ENCODE data around the gene LDLRAD4.

The LDLRAD4 gene

GRCh38 chr18:13218368-13218991 lies at the start of gene LDLRAD4:
Gene LDLRAD4 (plus strand): TSS chr18:13218760.
- peak; percentile 17 for DNase-seq

GRCh38 chr18:13173578-13174145 lies 44.9 kb upstream of the LDLRAD4 start:
- no peak for DNase-seq

- no peak for DNase-seq
These were observed 43.3 kb upstream of the LDLRAD4 start for GRCh38 chr18:13175266-13175665.

GRCh38 chr18:13175754-13176210 lies 42.8 kb upstream of the LDLRAD4 start:
- DNase-seq: no peak

DNA sequence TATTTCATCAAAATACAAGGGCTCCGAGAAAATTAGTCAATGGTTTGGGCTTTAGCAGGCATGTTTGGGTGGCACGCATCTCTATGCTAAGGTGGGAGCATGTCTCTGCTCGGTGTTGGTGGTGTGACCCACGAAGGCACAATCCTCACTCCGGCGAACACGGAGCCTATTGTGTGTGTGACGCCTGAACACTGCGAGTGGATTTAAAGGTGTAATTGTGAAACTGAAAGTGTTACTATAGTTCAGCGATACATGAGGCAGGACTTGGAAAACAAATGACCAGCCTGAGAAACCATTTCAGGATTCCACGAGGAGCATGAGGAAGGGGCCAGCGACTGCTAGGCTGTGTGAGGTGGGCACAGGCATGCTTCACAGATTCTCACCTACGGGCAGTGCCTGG lies 41.7 kb upstream of the LDLRAD4 start:
- DNase-seq: no peak

- DNase-seq: no peak
These were observed 40.4 kb upstream of the LDLRAD4 start for GRCh38 chr18:13178197-13178596.

DNA sequence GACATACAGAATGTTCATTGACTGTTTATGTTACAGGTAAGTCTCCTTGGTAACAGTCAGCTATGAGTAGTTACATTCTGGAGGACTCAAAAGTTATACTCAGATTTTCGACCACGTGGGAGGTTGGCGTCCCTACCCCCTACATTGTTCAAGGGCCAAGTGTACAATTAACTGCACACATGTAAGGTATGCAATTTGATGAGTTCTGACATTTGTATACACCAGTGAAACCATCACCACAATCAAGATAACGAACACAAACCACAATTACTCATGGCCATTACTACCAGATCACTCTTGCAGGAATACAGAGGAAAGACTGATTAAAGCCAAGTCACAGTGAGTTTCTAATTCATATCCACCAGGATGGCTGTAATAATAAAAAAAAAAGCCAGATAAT lies 39.6 kb upstream of the LDLRAD4 start:
- DNase-seq: no peak

- DNase-seq: no peak
These were observed 38.9 kb upstream of the LDLRAD4 start for GRCh38 chr18:13179566-13180113.

GRCh38 chr18:13180614-13181375 lies 37.8 kb upstream of the LDLRAD4 start:
- DNase-seq: no peak

- no peak for DNase-seq
These were observed 36.8 kb upstream of the LDLRAD4 start for GRCh38 chr18:13181765-13182164.

- no peak for DNase-seq
These were observed 35.2 kb upstream of the LDLRAD4 start for GRCh38 chr18:13183359-13183758.

DNA sequence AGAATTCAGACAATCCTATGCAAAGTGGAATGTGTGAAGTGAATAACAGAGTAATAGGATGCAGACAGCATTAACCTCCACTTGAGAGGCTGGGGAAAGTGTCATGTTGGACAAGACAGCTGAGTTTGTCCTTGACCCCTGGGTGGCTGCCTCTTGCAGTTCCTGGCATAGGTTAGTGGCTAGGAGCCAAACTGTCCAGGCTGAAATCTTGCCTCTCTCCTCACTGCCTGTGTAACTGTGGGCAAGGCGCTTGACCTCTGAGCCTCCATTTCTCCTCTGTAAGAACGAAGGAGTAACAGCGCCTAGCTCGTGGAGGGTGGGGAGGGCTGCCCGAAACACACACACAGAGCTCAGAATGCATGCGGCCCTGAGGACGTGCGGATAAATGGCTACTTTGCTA lies 34.8 kb upstream of the LDLRAD4 start:
- DNase-seq: no peak

GRCh38 chr18:13184396-13184795 lies 34.2 kb upstream of the LDLRAD4 start:
- DNase-seq: no peak

GRCh38 chr18:13185675-13186198 lies 32.8 kb upstream of the LDLRAD4 start:
- DNase-seq: no peak

GRCh38 chr18:13186687-13187086 lies 31.9 kb upstream of the LDLRAD4 start:
- no peak for DNase-seq

DNA sequence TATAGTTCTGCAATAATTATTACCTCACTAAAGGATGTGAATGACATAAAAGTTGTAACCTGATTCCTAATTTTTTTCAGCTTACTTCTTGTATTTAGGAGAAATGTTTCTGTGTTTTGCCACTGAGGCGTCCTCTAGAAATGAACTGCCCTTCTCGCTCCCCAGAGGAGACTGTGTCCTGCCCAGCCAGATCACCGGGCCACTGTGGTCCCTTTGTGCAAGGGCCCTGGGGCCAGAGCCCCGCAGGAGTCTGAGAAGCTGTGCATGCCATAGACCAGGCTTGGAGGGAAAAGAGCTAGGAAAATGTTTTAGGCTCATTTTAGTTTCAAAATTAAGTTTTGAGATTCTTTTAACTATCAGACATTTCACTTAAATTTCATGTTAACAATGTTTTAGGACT lies 31.1 kb upstream of the LDLRAD4 start:
- DNase-seq: no peak

DNA sequence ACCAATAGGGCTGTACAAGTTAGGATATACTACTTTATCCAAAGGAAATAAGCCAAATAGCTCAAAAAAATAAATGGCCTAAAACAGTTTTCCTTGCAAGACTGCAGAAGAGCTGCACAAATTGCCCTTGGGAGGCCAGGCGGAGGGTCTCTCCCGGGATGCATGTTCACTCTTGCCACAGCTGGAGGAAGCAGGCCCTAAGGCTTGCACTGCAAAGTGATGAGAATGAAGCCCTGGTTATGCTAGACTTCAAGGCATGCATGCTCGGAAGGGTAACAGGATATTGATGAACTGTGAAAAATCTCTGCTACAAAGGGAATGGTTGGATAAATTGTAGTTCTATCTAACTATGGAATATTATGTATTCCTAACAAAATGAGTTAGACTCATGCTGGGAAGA lies 27.5 kb upstream of the LDLRAD4 start:
- no peak for DNase-seq

- DNase-seq: no peak
These were observed 26.8 kb upstream of the LDLRAD4 start for GRCh38 chr18:13191779-13192178.

- no peak for DNase-seq
These were observed 25.6 kb upstream of the LDLRAD4 start for GRCh38 chr18:13192970-13193369.

GRCh38 chr18:13194239-13194638 lies 24.3 kb upstream of the LDLRAD4 start:
- no peak for DNase-seq

- DNase-seq: no peak
These were observed 19.9 kb upstream of the LDLRAD4 start for GRCh38 chr18:13198701-13199100.

DNA sequence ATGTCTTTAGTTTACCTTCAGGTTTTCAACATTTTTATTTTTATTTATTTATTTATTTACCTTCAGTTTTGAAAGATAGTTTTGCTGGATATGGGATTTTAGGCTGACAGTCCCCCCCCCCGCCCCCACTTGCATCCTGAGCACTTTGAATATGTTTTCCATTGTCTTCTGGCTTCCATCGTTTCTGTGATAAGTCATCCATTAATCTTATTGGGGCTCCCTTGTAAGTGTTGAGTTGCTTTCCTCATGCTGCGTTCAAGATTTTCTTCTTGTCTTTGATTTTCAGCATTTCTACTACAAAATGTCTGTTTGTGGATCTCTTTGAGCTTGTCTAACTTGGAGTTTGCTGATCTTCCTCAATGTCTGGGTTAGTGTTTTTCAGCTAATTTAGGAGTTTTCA lies 19.4 kb upstream of the LDLRAD4 start:
- DNase-seq: no peak

DNA sequence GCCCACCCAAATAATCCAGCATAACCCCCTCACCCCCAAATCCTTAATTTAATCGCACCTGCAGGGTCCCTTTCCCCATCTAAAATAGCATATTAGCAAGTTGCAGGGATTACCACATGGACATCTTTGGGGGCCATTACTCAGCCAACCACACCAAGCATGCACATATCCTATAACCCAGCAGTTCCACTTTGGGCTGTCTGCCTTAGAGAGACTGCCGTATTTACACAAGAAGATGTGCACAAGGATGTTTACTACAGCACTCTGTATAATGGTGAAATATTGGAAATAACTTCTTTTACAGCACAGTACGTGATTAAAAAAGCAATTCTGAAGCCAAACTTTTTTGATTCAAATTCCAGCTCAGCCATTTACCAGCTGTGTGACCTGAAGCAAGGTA lies 17.3 kb upstream of the LDLRAD4 start:
- DNase-seq: no peak

DNA sequence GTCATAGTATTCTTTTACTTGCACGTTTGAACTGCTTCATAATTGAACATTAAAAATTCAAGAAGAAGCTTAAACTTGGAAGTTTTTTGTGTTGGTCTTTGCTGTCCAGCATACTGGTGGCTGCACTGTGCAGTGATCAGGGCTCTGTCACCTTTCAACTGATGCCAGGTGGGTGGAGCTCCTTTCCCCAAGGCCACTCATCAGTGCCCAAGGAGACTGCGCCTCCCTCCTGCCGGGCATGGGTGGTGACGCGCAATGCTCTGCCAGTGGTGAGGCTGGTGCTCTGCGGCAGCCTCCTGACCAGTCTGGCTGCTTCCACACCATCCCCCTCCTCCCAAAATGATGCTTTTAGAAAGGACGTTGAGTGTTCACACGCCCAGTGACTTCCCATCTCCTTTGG lies 16.0 kb upstream of the LDLRAD4 start:
- no peak for DNase-seq
